ENCODE results near the gene FZD8. TPM values are rescaled to one million over a fixed set of nuclear protein-coding genes. Genes with fewer than 3 reads are reported as not detected.
A peak's percentile ranks its signal among the peaks of the same experiment; 100 is the strongest.

Gene FZD8
- total RNA-seq, 2 experiments from 2014 or later, result 0.23 to 0.24 TPM

DNA sequence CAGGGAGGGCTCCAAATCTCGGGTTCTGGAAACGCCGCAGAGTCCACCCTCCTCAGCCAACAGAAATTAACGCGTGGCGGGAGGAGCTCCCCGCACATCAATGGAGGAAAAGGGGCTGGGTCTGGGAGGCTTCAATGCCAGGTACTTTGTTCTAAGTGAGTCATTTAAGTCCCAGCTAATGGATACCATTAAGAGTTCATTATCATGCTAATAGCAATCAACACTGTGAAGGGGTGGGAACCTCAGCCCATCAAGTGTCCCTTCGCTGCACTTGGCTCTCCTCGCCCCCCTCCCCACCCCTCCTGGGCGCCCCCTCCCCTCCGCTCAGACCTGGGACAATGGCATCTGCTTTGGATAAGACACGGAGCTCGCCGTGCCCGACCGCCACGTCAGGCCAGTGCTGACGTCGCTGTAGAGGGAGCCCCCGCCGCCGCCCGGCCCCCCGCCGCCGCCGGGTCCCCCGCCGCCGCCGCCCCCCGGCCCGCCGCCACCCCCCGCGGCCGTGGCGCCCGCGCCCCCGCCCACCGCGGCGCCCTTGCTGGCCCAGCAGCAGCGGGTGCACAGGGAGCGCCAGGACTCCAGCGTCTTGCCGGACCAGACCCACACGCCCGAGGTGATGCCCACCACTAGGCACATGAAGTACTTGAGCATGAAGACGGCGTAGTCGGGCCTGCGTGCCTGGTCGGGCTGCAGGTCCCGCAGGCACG, 2.9 kb downstream of the FZD8 start:
- H3K36me3 Mint-ChIP-seq (ENCODE audit: low read depth), result peaks cover 2% of the 10 kb centered on the region
- no peak for ATAC-seq
- DNase-seq, result no peak
- peaks cover 60% of the 10 kb centered on the region for H3K27me3 Mint-ChIP-seq (ENCODE audit: low read depth)
- H3K9me3 Mint-ChIP-seq (ENCODE audit: insufficient read depth), result no peaks in the 10 kb centered on the region
- ChIA-PET CTCF (no interaction called here), POLR2A (no interaction called here)
- H3K4me3 Mint-ChIP-seq, result peak overlapping the region; percentile 50
- no peak overlapping the region for H3K27ac Mint-ChIP-seq
- H3K4me1 Mint-ChIP-seq (ENCODE audit: low read depth), result peaks cover 24% of the 10 kb centered on the region

DNA sequence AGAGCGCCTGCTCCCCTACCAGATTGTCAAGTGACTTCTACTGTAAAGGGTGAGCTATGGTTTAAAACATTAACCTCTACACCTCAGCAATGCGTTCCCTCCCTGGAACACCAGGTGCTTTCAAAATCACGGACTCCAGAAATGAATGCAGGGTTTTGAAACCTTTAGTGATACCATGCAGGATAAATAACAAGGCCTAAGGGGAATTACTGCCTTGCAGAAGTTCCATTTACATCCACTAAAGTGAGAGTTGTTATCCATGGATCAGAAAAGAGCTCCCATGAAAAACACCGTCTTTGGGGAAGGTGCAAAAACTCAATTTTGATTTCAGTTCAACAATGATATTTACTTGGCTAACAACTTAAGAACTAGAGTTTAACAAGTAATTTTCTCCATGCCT, 4.0 kb downstream of the FZD8 start:
- Mint-ChIP-seq H3K27ac (no peak overlapping the region), H3K9me3 (ENCODE audit: insufficient read depth) (no peaks in the 10 kb centered on the region), H3K27me3 (ENCODE audit: low read depth) (peaks cover 54% of the 10 kb centered on the region), H3K4me3 (no peak overlapping the region), H3K4me1 (ENCODE audit: low read depth) (peaks cover 17% of the 10 kb centered on the region), H3K36me3 (ENCODE audit: low read depth) (peaks cover 2% of the 10 kb centered on the region)
- CTCF ChIA-PET, result interaction anchor here (1.1 to 1.8 kb wide), 4 partner anchors 24 to 518 kb away, joined by 3 to 7 read pairs (median 3); no protein-coding TSS in a partner anchor
- ATAC-seq, result no peak
- POLR2A ChIA-PET, result no interaction called here
- DNase-seq, result no peak

DNA sequence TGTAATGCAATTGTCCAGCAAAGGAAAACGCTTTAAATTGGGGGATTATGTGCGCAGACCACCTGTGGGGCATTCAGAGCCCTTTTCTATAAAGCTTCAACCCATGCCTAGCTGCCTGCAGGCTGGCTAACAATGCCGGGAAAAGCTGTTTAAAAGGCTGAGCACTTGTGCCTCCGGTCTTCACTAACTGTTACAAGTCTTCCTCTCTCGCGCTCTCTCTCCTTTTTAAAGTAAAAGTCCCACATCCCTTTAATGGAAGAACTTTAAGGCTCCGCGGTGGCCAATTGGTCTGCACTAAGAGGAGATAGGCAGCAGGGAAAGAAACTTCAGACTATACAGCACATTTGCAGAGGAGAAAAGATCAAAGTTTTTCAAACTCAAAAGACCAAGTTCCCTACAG, 4.6 kb downstream of the FZD8 start:
- Mint-ChIP-seq H3K27me3 (ENCODE audit: low read depth) (peaks cover 50% of the 10 kb centered on the region), H3K4me3 (no peak overlapping the region), H3K27ac (no peak overlapping the region), H3K36me3 (ENCODE audit: low read depth) (peaks cover 2% of the 10 kb centered on the region), H3K9me3 (ENCODE audit: insufficient read depth) (no peaks in the 10 kb centered on the region), H3K4me1 (ENCODE audit: low read depth) (peaks cover 14% of the 10 kb centered on the region)
- ChIA-PET POLR2A (no interaction called here), CTCF (interaction anchor here (1.1 to 1.8 kb wide), 4 partner anchors 24 to 517 kb away, joined by 3 to 7 read pairs (median 3); no protein-coding TSS in a partner anchor)
- ATAC-seq, result no peak
- DNase-seq, result no peak

DNA sequence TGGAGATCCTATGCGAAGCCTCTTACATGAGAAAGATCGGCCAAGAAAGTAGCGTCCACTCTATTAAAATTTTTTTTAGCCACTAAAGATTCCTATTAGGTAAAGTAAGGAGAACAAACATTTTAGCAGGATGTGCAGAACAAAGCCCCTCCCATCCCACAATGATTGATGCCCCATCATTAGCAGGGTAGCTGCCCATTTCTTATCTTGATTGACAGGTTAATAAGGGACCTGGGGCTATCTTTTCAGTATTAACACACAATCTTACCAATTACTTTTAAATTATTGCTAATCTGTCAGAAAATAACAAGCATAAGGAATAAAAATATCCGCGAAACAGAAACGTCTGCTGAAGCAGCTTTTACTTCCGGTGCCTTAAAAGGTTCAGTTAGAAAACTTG, 5.1 kb downstream of the FZD8 start:
- no peak for ATAC-seq
- no peak overlapping the region for H3K27ac Mint-ChIP-seq
- peaks cover 47% of the 10 kb centered on the region for H3K27me3 Mint-ChIP-seq (ENCODE audit: low read depth)
- no peak for DNase-seq
- peaks cover 2% of the 10 kb centered on the region for H3K36me3 Mint-ChIP-seq (ENCODE audit: low read depth)
- POLR2A ChIA-PET, result no interaction called here
- H3K4me1 Mint-ChIP-seq (ENCODE audit: low read depth), result peaks cover 11% of the 10 kb centered on the region
- H3K9me3 Mint-ChIP-seq (ENCODE audit: insufficient read depth), result no peaks in the 10 kb centered on the region
- no peak overlapping the region for H3K4me3 Mint-ChIP-seq
- CTCF ChIA-PET, result interaction anchor here (0.8 to 1.8 kb wide), 6 partner anchors 13 to 1243 kb away, joined by 3 to 7 read pairs (median 3); no protein-coding TSS in a partner anchor

- Mint-ChIP-seq H3K9me3 (ENCODE audit: insufficient read depth) (no peaks in the 10 kb centered on the region), H3K36me3 (ENCODE audit: low read depth) (no peaks in the 10 kb centered on the region), H3K27me3 (ENCODE audit: low read depth) (peaks cover 42% of the 10 kb centered on the region), H3K27ac (no peak overlapping the region), H3K4me1 (ENCODE audit: low read depth) (peaks cover 6% of the 10 kb centered on the region), H3K4me3 (no peak overlapping the region)
- DNase-seq (peak; percentile 66), ATAC-seq (peak; percentile 67)
- POLR2A ChIA-PET, result no interaction called here
- CTCF ChIA-PET, result interaction anchor here (0.7 to 1.8 kb wide), 11 partner anchors 9 to 1860 kb away, joined by 3 to 9 read pairs (median 3); no protein-coding TSS in a partner anchor
Measured at GRCh38 chr10:35635576-35635975, 6.5 kb downstream of the FZD8 start.

DNA sequence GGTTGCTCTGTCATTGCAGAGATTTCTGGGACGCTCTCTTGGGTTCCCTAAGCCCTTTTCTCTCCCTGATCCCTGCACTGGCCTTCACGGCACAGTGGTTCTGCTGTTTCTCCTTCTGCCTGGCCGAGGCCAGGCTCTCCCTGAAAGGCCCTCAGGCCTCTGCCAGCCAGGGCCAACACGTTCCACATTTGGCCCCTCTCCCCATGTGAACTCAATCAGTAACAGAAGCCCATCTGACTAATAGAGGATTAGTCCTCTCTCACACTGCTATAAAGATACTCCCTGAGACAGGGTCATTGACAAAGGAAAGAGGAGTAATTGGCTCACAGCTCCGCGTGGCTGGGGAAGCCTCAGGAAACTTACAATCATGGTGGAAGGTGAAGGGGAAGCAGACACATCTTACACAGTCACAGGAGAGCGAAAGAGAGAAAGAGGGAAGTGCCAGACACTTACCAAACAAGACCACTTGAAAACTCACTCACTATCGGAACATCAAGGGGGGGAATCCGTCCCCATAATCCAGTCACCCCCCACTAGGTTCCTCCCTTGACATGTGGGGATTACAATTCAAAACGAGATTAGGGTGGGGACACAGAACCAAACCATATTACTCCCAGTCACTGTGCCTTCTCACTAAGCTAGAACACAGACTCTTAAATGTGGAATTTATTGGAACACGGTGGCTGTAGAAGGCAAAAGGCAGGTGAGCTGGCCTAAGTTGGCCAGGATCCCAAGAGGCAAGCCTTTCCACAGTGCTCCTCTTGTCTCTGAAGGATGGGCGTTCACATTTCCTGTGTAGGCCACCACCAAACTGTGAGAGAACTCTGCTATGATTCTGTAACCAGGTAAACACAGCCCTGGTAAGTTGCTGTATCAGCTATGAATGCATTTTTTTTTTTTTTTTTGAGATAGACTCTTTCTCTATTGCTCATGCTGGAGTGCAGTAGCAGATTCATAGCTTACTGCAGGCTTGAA, 8.8 kb downstream of the FZD8 start:
- Mint-ChIP-seq H3K4me1 (ENCODE audit: low read depth) (no peaks in the 10 kb centered on the region), H3K36me3 (ENCODE audit: low read depth) (no peaks in the 10 kb centered on the region), H3K27me3 (ENCODE audit: low read depth) (peaks cover 28% of the 10 kb centered on the region), H3K27ac (no peak overlapping the region), H3K9me3 (ENCODE audit: insufficient read depth) (no peaks in the 10 kb centered on the region), H3K4me3 (no peak overlapping the region)
- ATAC-seq (no peak), DNase-seq (no peak)
- ChIA-PET POLR2A (no interaction called here), CTCF (interaction anchor here (1.8 kb wide), 1 partner anchor 11 kb away, joined by 9 read pairs; no protein-coding TSS in a partner anchor)

DNA sequence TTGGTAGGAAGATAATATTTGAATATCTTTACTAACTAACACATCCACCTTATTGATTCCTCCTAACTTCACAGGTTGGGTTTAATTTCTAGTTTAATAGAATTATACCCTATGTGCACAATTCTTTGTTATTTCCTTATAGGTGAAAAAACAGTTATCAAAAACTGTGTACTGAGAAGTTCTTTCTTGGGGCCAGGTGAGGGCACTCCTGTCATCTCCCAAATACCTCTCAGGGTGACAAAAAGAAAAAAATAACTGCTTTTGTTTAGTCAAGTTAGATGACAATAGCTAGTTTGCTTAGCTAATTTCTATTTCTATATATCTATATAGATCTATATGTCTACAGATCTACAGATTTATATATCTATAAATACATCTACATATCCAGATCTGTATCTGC, 10.1 kb downstream of the FZD8 start:
- no peak overlapping the region for H3K4me3 Mint-ChIP-seq
- H3K27ac Mint-ChIP-seq, result no peak overlapping the region
- H3K4me1 Mint-ChIP-seq (ENCODE audit: low read depth), result no peaks in the 10 kb centered on the region
- ATAC-seq (no peak), DNase-seq (no peak)
- no peaks in the 10 kb centered on the region for H3K9me3 Mint-ChIP-seq (ENCODE audit: insufficient read depth)
- CTCF ChIA-PET, result no interaction called here
- no peaks in the 10 kb centered on the region for H3K36me3 Mint-ChIP-seq (ENCODE audit: low read depth)
- H3K27me3 Mint-ChIP-seq (ENCODE audit: low read depth), result peaks cover 19% of the 10 kb centered on the region
- POLR2A ChIA-PET, result no interaction called here

GRCh38 chr10:35631404-35631803, 10.7 kb downstream of the FZD8 start:
- Mint-ChIP-seq H3K9me3 (ENCODE audit: insufficient read depth) (no peaks in the 10 kb centered on the region), H3K27ac (no peak overlapping the region), H3K4me1 (ENCODE audit: low read depth) (no peaks in the 10 kb centered on the region), H3K4me3 (no peak overlapping the region), H3K36me3 (ENCODE audit: low read depth) (no peaks in the 10 kb centered on the region), H3K27me3 (ENCODE audit: low read depth) (peaks cover 14% of the 10 kb centered on the region)
- ChIA-PET POLR2A (no interaction called here), CTCF (no interaction called here)
- DNase-seq, result no peak
- no peak for ATAC-seq

- Mint-ChIP-seq H3K4me3 (no peak overlapping the region), H3K27me3 (ENCODE audit: low read depth) (peaks cover 3% of the 10 kb centered on the region), H3K4me1 (ENCODE audit: low read depth) (no peaks in the 10 kb centered on the region), H3K27ac (no peak overlapping the region), H3K9me3 (ENCODE audit: insufficient read depth) (no peaks in the 10 kb centered on the region), H3K36me3 (ENCODE audit: low read depth) (no peaks in the 10 kb centered on the region)
- ATAC-seq (no peak), DNase-seq (no peak)
- POLR2A ChIA-PET, result no interaction called here
- CTCF ChIA-PET, result no interaction called here
Measured at GRCh38 chr10:35626971-35627507, 15.1 kb downstream of the FZD8 start.

GRCh38 chr10:35614312-35614711, 27.8 kb downstream of the FZD8 start:
- H3K4me1 Mint-ChIP-seq (ENCODE audit: low read depth), result no peaks in the 10 kb centered on the region
- ATAC-seq, result no peak
- H3K27me3 Mint-ChIP-seq (ENCODE audit: low read depth), result peaks cover 19% of the 10 kb centered on the region
- DNase-seq, result no peak
- ChIA-PET POLR2A (no interaction called here), CTCF (interaction anchor here (0.6 to 1.3 kb wide), 3 partner anchors 10 to 323 kb away, joined by 3 read pairs; no protein-coding TSS in a partner anchor)
- H3K27ac Mint-ChIP-seq, result no peak overlapping the region
- H3K9me3 Mint-ChIP-seq (ENCODE audit: insufficient read depth), result peaks cover 2% of the 10 kb centered on the region
- H3K4me3 Mint-ChIP-seq, result no peak overlapping the region
- H3K36me3 Mint-ChIP-seq (ENCODE audit: low read depth), result no peaks in the 10 kb centered on the region

DNA sequence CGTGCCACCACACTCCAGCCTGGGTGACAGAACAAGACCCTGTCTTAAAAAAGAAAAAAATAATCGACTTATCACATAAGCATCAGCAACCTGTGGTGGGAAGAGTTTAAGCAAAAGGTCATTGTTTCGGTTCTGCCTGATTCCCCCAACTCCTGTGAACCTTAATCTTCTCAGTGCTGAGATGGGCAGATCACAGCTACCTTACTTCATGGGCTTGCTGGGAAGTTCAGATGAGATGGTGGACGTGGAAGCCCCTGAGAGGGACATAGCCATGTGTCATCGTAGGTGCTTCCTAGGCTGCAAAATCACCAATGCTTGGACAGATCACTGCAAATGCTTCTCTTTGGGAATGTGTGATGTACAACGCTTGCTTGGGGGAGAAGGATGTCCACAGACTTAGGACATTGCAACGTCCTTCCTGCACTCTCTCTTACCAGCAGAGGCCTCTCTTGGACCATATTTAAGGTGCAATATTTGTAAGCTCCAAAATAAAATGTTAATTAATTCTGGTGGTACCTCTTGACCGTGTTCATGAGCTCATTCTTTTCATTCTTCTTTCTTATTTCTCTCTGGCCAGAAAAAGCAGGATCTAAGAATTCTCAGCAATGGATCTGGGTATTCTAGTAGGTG, 28.4 kb downstream of the FZD8 start:
- CTCF ChIA-PET, result interaction anchor here (0.6 to 1.3 kb wide), 3 partner anchors 10 to 750 kb away, joined by 3 read pairs; no protein-coding TSS in a partner anchor
- DNase-seq, result no peak
- H3K9me3 Mint-ChIP-seq (ENCODE audit: insufficient read depth), result no peaks in the 10 kb centered on the region
- H3K36me3 Mint-ChIP-seq (ENCODE audit: low read depth), result no peaks in the 10 kb centered on the region
- no peak for ATAC-seq
- peaks cover 19% of the 10 kb centered on the region for H3K27me3 Mint-ChIP-seq (ENCODE audit: low read depth)
- POLR2A ChIA-PET, result no interaction called here
- H3K27ac Mint-ChIP-seq, result no peak overlapping the region
- no peak overlapping the region for H3K4me3 Mint-ChIP-seq
- no peaks in the 10 kb centered on the region for H3K4me1 Mint-ChIP-seq (ENCODE audit: low read depth)
